Hindlimb muscle (tissue), 1 donor: ENCODE data around the gene AQP1. TPM values are rescaled to one million over a fixed set of nuclear protein-coding genes. Genes with fewer than 3 reads are reported as not detected.

Source experiments
- DNase-seq: peaks from one replicate; pipeline ENCODE4 v3.0.0-alpha.2; 2013
- polyA plus RNA-seq: library from polyadenylated mRNA; unstranded; fragments of 120-200 nt; gene quantifications from one replicate; pipeline ENCODE4 v1.2.1, GENCODE V29; 2013; ENCODE audit not compliant: insufficient read length

Gene AQP1
- polyA plus RNA-seq, 1 donor, result 116 TPM

GRCh38 chr7:30921540-30922401 lies 10.1 kb downstream of the AQP1 start:
- no peak for DNase-seq

- no peak for DNase-seq
Observed at GRCh38 chr7:30922596-30922995, 10.9 kb downstream of the AQP1 start.

- no peak for DNase-seq
Observed at GRCh38 chr7:30923009-30923773, 11.5 kb downstream of the AQP1 start.

- no peak for DNase-seq
Observed at GRCh38 chr7:30923774-30924413, 12.2 kb downstream of the AQP1 start.

GRCh38 chr7:30924624-30925023 lies 13.0 kb downstream of the AQP1 start:
- no peak for DNase-seq

- DNase-seq, result no peak
Observed at GRCh38 chr7:30925117-30925516, 13.5 kb downstream of the AQP1 start.

- DNase-seq, result no peak
Observed at GRCh38 chr7:30925913-30926312, 14.3 kb downstream of the AQP1 start.

GRCh38 chr7:30926313-30926712 lies 14.7 kb downstream of the AQP1 start:
- no peak for DNase-seq

- no peak for DNase-seq
Observed at GRCh38 chr7:30927040-30927439, 15.4 kb downstream of the AQP1 start.

- no peak for DNase-seq
Observed at GRCh38 chr7:30927559-30927958, 15.9 kb downstream of the AQP1 start.

GRCh38 chr7:30928254-30928872 lies 16.7 kb downstream of the AQP1 start:
- DNase-seq, result no peak

- no peak for DNase-seq
Observed at GRCh38 chr7:30929686-30930085, 18.0 kb downstream of the AQP1 start.

- DNase-seq, result no peak
Observed at GRCh38 chr7:30930621-30931020, 19.0 kb downstream of the AQP1 start.

- DNase-seq, result no peak
Observed at GRCh38 chr7:30931161-30931928, 19.7 kb downstream of the AQP1 start.

- DNase-seq, result no peak
Observed at GRCh38 chr7:30931929-30932540, 20.4 kb downstream of the AQP1 start.

- no peak for DNase-seq
Observed at GRCh38 chr7:30932562-30932961, 20.9 kb downstream of the AQP1 start.

GRCh38 chr7:30933124-30933974 lies 21.7 kb downstream of the AQP1 start:
- no peak for DNase-seq

GRCh38 chr7:30934225-30934624 lies 22.6 kb downstream of the AQP1 start:
- no peak for DNase-seq

- DNase-seq, result no peak
Observed at GRCh38 chr7:30934732-30935568, 23.3 kb downstream of the AQP1 start.

- no peak for DNase-seq
Observed at GRCh38 chr7:30935569-30935877, 23.9 kb downstream of the AQP1 start.
